IPS-15b (cell line): ENCODE data around the gene SLX9.
A peak's percentile ranks its signal among the peaks of the same experiment; 100 is the strongest.
"Not testable (repeated sequence)": the region's sequence is repeated elsewhere in the genome, so short reads cannot be mapped to it uniquely, and the experiment has no call there.

Experiments
- H3K27me3 ChIP-seq: one replicate; pipeline ENCODE4 v1.6.1; 2013; ENCODE audit warnings: low read length; ENCODE audit not compliant: control insufficient read depth, insufficient read depth
- H3K36me3 ChIP-seq: one replicate; pipeline ENCODE4 v1.6.1; 2013; ENCODE audit warnings: low read length; ENCODE audit not compliant: control insufficient read depth, insufficient read depth
- H3K4me1 ChIP-seq: one replicate; pipeline ENCODE4 v1.6.1; 2013; ENCODE audit warnings: mild to moderate bottlenecking, low read length; ENCODE audit not compliant: control insufficient read depth, insufficient read depth
- H3K4me3 ChIP-seq: one replicate; pipeline ENCODE4 v1.5.1; 2013; ENCODE audit warnings: low read depth, low read length
- H3K9ac ChIP-seq: one replicate; pipeline ENCODE4 v1.6.1; 2013; ENCODE audit warnings: low read depth, mild to moderate bottlenecking, low read length
- H3K9me3 ChIP-seq: one replicate; pipeline ENCODE4 v1.6.1; 2013; ENCODE audit warnings: mild to moderate bottlenecking, low read length; ENCODE audit not compliant: control insufficient read depth, insufficient read depth

Gene SLX9

DNA sequence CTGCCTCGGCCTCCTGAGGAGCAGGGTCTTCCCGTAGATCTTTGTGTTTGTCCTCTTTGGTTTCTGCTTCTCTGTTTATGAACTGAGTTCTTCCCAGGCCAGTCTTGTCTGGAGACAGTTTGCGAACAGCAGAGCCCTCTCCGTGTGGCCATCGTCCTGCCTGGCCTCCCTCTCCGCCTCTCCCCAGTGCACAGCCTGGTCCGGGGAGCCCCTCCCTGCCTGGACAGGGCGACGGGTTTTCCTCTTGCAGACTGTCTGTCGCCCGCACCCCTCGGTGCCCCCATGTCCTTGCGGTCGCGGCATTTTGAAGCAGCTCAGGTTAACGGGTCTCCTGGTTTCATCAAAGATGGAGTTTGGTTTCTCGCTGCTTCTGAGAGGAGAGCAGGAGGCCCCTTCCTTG is 34.8 kb downstream of the SLX9 start:
- Histone ChIP-seq H3K4me1 (no peaks in the 10 kb centered on the region), H3K36me3 (peaks cover 31% of the 10 kb centered on the region), H3K27me3 (no peaks in the 10 kb centered on the region), H3K4me3 (no peak overlapping the region), H3K9me3 (no peaks in the 10 kb centered on the region), H3K9ac (peak overlapping the region; percentile 12)

DNA sequence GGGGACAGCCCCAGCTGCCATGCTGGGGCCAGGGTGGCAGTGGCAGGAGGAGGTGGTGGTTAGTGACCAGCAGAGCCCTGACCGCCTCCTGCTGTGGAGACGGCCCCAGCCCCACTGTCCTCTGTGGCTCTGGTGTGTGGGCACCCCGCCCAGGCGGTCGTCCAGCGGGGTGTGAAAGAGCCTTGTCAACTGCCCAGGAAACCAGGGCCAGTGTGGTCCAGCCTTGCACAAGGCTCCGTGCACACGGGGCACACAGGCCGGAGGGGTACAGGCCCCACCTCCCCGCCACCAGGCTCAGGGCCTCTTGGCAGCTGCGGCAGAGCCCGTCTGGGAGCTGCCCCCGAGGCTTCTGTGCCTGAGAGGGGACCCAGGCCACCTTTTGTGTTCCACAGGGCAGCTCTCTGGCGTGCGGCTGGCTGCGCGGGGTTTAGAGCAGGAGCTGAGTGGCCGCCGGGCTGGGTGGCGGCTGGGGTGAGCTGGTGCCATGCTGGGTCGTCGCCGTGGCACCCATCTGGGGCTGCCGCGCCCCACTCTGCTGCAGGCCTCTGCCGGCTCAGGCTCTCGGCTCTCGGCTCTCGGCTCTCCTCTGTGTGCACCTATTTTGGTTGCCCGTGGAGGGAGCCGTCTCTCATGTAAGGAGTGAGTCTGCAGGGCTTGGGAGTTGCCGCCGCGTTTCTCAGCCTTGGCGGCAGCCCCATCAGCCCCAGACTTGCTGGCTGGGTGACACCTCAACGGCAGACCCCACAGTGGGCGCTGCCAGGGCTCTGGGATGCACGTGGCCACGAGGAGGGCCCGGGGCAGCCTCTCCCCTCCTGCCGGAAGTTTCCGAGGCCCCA is 36.1 kb downstream of the SLX9 start:
- H3K36me3 ChIP-seq = peaks cover 26% of the 10 kb centered on the region
- H3K4me1 ChIP-seq = no peaks in the 10 kb centered on the region
- no peak overlapping the region for H3K4me3 ChIP-seq

DNA sequence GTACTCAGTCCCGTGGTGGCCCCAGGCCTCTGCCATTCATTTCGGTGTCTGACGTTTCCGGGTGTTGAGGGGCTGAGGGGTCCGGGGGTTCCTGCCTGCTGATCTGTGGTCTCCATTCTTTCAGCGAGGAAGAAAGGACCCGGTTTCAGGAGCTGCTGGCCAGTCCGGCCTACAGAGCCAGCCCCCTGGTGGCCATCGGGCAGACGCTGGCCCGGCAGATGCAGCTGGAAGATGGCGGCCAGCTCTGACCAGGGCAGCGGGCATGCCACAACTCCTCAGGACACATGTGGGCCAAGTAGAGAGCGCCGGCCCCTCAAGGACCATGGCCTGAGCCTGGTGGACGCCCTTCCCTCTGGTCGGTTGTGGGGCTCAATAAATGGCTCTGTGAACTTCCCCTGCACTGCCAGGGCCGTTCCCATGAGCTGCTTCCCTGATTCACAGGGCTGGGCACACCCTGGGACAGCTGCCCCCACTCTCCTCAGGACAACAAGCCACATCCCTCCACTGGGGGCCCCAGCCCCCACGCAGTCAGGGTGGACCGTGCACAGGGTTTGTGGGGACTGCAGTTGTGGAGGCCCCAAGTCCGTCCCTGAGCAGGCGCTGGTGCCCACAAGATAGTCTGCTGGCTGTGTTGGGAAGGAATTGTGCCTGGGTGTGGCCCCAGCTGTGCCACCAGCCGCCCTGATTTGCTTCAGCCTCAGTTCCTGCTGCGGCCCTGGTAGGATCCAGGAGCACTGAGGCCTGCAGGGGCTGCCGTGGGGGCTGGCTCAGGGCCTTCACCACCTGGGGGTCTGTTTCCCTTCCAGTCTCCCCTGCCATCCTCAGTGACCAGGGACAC is 36.9 kb downstream of the SLX9 start:
- not testable (repeated sequence) for H3K4me1 ChIP-seq, H3K9ac ChIP-seq
- H3K36me3 ChIP-seq = peaks cover 23% of the 10 kb centered on the region

More for the DNA sequence above, 36.1 kb downstream of the SLX9 start:
- Histone ChIP-seq H3K9me3 (no peaks in the 10 kb centered on the region), H3K27me3 (no peaks in the 10 kb centered on the region), H3K9ac (no peak overlapping the region)

DNA sequence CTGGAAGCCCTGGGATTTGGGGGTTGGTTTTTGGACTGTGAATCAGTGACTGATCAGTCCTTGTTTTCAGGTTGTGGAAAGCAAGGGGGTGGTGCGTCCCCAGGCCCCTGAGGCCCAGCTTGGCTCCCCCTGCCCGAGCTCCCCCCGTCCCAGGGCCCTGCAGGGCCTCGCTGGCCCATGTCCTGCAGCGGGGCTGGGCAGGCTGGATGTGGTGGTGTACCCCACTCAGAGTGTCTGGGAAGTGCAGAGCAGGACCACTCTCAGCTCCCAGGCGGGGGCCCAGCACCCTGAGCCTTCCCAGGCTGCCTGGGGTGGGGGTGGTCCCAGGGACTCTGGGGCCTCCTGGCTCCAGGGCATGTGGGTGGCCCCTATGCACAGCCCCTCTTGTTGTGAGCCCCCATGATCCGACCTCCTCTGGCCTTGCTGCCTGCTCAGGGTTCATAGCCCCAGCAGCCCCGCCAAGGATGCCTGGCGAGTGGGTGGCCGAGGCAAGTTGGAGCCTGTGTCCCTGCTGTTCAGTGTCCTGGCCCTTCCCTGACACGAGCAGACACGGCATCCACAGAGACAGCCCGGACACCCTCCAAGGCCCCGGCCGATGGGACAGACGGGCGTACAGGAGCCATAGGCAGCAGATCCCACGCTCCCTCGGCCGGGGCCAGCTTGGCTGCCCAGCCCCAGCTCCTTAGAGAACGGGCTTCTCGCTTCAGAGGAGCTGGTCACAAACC is 37.9 kb downstream of the SLX9 start:
- Histone ChIP-seq H3K4me3 (no peak overlapping the region), H3K9ac (no peak overlapping the region), H3K9me3 (no peaks in the 10 kb centered on the region), H3K36me3 (peaks cover 19% of the 10 kb centered on the region), H3K27me3 (no peaks in the 10 kb centered on the region), H3K4me1 (no peaks in the 10 kb centered on the region)

More for the DNA sequence above, 36.9 kb downstream of the SLX9 start:
- H3K27me3 ChIP-seq, H3K9me3 ChIP-seq, H3K4me3 ChIP-seq: not testable (repeated sequence)

DNA sequence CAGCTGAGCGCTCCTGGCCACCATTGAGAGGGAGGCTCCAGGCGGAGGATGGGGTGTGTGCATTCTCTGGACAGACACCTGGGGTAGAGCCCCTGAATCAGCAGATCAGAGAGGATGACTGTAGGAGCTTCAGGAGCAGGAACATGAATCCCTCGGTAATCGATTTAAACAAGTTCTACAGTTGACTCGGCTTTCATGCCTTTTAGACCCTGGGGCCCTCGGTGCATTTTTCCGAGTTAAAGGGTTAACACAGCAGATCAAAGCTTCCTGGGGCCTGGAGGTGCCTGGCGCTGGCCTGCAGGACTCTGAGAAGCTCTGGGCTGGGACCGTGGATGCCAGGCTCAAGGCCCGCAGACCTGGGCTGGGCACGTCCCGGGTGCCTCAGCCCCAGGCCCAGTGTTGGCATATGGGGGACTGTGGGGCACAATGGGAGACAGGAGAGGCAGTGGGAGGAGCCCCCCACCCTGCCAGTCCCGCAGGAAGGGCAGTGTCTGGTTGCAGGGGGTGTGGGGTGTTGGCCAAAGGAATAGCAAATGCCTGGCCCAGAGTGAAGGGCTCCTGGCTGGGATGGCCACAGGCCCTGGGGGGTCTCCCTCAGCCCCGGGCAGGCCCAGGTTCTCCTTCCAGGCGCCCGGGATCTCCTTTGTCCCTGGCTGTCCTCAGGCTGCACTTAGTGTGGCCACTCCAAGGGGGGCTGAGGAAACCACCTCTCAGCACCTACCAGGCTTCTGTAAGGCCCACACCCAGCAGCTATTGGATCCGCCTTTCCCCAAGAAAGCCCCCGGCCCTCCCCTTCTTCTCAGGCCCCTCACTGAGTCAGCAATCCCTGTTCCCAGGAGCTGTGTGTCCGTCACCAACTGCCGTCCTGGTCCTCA is 40.1 kb downstream of the SLX9 start:
- peaks cover 12% of the 10 kb centered on the region for H3K36me3 ChIP-seq
- H3K4me1 ChIP-seq = no peaks in the 10 kb centered on the region
- no peak overlapping the region for H3K9ac ChIP-seq
- H3K27me3 ChIP-seq = no peaks in the 10 kb centered on the region
- H3K9me3 ChIP-seq = no peaks in the 10 kb centered on the region
- H3K4me3 ChIP-seq = no peak overlapping the region

DNA sequence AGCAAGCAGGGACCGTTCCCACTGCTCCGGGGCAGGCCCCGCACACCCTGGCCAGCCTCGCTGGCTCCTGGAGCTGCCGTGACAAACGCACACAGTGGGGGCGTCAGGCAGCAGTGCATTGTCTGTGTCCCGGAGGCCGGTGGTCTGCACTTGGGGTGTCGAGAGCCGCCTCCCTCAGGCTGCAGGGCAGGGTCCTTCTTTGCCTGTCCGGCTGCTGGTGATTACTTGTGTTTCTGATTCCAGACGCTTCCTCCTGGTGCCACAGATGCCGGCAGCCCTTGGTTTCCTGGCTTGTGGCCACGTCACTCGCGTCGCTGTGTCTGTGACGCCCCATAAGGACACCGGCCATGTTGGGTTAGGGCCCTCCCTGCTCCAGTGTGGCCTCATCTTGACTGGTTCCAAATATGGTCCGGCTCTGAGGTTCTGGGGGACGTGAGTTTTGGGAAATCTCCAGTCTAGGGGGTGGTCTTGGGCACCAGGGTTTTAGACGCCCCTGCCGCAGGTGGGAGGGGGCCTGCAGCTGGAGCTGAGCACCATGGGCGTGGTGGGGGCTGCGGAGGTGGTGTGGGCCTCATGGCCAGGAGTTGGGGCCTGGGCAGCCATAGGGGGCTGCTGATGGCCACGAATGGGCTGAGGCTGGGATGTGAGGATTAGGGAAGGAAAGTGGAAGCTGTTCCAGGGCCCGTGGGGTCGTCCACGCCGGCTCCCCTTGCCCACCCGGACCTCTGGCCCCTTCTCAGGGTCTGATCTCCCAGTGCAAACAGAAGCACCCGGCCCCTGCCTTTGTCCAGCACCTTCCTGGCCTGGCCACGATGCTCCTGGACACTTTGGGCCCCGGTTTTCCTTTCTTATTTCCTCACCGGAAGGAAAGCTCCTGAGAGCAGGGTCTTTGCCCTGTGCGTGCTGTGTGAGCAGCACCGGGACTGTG is 41.0 kb downstream of the SLX9 start:
- peaks cover 6% of the 10 kb centered on the region for H3K36me3 ChIP-seq
- H3K4me1 ChIP-seq = no peaks in the 10 kb centered on the region
- no peak overlapping the region for H3K4me3 ChIP-seq
- no peak overlapping the region for H3K9ac ChIP-seq
- no peaks in the 10 kb centered on the region for H3K27me3 ChIP-seq
- H3K9me3 ChIP-seq = no peaks in the 10 kb centered on the region

DNA sequence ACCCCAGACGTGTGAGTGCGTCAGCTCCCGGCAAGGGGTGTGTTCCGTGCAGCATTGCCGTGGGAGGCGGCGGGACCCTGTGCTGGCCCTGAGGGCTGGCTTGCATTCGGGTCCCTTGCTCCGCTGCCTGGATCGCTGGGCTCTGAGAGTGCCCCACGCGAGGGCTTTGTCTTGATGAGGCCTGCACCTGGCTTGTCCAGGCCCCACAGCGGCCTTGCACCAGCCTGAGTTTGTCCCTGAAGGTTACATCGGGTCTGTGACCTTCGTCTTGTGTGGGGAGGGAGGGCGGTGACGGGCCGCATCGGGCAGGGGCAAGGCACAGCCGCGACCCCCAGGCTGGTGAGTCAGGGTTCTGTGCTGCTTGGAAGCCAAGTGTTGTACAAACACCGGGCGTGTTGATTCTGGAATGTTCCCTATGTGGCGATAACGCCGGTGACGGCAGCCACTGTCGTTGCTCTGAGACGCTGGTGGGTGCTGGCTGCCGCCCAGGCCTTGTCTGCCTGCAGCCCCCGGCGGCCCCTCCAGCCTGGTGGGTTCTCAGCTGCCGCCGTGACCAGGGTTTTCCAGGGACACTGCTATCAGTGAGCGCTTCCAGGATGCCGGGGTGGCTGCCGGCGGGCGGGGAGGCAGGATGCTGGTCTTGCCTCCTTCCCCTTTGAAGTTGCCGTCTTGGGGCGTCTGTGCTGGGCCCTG is 42.9 kb downstream of the SLX9 start:
- no peak overlapping the region for H3K4me3 ChIP-seq
- H3K36me3 ChIP-seq = no peaks in the 10 kb centered on the region
- no peaks in the 10 kb centered on the region for H3K4me1 ChIP-seq
- H3K9ac ChIP-seq = no peak overlapping the region
- no peaks in the 10 kb centered on the region for H3K27me3 ChIP-seq
- H3K9me3 ChIP-seq = no peaks in the 10 kb centered on the region

DNA sequence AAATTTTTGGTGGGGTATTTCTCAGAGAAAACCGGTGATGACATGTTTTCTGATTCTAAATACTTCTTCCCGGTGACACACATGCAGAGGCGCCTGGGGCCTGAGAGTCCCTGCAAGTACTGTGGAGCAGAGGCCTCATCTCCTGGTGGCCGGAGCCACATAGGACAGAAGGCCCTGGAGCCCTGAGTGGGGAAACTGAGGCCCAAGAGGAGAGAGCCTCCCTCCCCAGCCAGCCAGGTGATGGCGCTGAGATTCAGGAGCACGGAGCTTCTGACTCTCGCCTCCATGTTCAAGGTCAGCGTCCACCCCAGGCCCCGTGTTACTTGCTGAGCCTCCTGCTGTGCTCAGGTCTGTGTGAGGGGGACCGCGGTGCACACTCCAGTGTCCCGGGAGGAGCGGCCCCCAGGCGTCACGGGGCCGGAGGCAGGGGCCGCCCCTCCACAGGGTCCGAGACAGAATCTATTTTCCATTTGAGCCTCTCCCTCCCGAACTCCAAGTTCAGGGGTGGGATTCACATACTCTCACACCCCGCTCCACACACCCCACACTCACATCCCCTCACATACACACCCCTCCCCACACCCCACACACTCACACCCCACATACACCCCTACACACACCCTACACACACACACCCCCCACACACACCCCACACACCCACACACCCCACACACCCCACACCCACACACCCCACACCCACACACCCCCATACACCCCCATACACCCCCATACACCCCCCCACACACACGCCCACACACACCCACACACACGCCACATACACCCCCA is 43.8 kb downstream of the SLX9 start:
- no peak overlapping the region for H3K4me3 ChIP-seq
- no peaks in the 10 kb centered on the region for H3K4me1 ChIP-seq
- H3K9ac ChIP-seq = no peak overlapping the region
- H3K27me3 ChIP-seq = no peaks in the 10 kb centered on the region
- no peaks in the 10 kb centered on the region for H3K36me3 ChIP-seq
- no peaks in the 10 kb centered on the region for H3K9me3 ChIP-seq

DNA sequence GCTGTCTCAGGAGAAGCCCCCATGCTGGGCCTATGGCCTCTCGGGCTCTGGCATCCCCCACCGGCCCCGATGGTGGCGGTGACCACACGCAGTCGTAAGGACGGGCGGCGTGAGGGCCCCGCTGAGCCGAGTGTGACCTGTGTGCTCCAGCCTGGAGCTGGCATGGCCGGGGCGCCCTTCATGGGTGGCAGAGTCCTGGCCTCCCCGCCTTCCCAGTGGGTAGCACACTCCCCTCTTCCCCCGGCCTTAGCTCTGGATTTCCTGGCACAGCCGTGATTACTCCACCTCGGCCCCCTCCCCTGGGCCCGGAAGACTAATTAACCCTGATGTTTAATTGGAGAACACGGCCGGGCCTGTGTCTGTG is 44.6 kb downstream of the SLX9 start:
- Histone ChIP-seq H3K9ac (no peak overlapping the region), H3K36me3 (no peaks in the 10 kb centered on the region), H3K9me3 (no peaks in the 10 kb centered on the region), H3K4me1 (no peaks in the 10 kb centered on the region), H3K27me3 (no peaks in the 10 kb centered on the region), H3K4me3 (no peak overlapping the region)
